ENCODE data around the gene ADPRM.
"Not testable (repeated sequence)": the region's sequence is repeated elsewhere in the genome, so short reads cannot be mapped to it uniquely, and the experiment has no call there.

DNA sequence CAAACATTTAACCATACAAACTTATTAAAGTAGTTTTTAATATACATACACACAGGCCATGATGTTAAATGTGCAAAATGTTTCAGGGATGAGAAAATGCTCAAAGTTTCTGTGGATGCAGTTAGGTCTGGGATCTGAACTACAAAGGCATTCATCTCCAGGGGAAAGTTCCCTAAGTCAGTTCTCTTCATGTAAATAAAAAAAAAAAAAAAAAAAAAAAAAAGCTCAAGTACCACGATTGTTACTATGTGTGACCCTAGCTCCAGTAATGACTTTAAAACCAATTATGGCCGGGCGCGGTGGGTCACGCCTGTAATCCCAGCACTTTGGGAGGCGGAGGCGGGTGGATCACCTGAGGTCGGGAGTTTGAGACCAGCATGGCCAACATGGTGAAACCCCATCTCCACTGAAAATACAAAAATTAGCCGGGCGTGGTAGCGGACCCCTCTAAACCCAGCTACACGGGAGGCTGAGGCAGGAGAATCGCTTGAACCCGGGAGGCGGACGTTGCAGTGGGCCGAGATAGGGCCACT is 1.5 kb upstream of the ADPRM start:
- TF ChIP-seq CTCF (conservative IDR thresholded peaks at IDR 0.05 in 1 of 2, IDR thresholded peaks at IDR 0.05 in 1 of 2; ENCODE audit: extremely low read depth in 1 of 2, insufficient read depth in 1 of 2, low read depth in 1 of 2, low read length in 2 of 2); EZH2 (IDR thresholded peaks at IDR 0.05; ENCODE audit: borderline replicate concordance, low read length): not testable (repeated sequence)
